GM18526 (cell line): ENCODE results near the gene ZNF575.

Source experiments
- POLR2A ChIP-seq: IDR thresholded peaks from 3 replicates; pipeline ENCODE4 v1.6.1; 2011; ENCODE audit not compliant: insufficient read length; ENCODE audit errors: extremely low read depth

Gene ZNF575, protein sequence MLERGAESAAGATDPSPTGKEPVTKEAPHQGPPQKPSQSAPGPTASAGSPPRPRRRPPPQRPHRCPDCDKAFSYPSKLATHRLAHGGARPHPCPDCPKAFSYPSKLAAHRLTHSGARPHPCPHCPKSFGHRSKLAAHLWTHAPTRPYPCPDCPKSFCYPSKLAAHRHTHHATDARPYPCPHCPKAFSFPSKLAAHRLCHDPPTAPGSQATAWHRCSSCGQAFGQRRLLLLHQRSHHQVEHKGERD

DNA sequence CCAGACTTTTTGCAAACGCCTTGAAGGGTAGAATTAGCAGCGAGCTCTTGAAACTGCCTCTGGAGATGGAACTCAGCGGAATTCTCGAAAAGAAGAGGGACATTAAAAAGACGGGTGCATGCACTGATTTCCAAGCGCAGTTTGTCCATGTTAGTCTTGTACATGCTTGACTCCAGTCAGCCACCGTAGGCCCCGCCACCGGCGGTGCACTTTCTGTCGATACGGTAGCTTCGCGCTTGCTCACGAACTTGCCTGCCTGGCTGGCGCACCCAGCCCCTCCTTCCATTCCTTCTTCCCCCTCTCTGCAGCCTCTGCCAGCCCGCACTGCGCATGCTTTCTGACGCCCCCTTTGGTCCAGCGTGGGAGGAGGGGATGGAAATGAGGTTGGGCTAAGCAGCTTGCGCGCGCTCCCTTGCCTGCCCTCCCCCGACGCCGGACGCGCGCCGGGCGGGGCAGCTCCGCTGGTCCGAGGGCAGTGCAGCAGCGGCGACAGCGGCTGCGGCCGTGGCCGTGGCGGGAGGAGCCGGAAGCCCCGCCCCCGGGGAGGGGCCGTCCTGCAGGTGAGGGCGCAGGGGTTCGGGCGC, at the start of gene ZNF575:
TSS of gene ZNF575 (plus strand) at position 227 of the 584 bp plus-strand sequence. CDS start 1,235 bp downstream, outside the sequence.
- TF ChIP-seq POLR2A: peak; percentile 37

DNA sequence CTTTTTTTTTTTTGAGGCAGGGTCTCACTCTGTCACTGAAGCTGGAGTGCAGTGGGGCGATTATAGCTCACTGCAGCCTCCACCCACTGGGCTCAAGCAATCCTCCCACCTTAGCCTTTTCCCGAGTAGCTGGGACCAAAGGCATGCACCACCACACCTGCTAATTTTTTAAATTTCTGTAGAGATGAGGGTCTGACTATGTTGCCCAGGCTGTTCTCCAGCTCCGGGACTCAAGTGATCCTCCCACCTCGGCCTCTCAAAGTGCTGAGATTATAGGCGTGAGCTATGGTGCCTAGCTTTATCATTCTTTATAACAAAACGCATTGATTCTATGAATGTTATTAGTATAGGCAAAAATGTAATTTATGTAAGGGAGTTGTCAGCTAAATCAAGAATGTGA, 49.7 kb upstream of the ZNF575 start:
- TF ChIP-seq POLR2A: no peak

DNA sequence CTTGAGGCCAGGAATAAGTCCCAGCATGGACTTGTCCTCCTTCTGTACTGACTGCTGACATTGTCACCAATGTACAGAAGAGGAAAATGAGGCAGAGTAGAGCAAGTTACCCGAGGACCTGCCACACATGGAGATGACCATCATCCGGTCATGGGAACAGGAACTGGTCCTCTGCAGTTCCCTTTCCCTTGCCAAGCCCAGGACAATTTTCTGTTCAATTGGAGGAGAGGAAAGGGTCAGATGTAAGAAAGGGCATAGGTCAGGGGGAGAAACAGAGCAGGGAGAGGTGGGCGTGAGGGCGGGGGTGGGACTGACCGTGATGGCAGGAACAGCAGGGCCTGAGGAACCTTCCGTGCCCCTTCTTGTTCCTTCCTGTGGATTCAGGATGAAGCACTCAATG, 47.0 kb upstream of the ZNF575 start:
- TF ChIP-seq POLR2A: no peak

DNA sequence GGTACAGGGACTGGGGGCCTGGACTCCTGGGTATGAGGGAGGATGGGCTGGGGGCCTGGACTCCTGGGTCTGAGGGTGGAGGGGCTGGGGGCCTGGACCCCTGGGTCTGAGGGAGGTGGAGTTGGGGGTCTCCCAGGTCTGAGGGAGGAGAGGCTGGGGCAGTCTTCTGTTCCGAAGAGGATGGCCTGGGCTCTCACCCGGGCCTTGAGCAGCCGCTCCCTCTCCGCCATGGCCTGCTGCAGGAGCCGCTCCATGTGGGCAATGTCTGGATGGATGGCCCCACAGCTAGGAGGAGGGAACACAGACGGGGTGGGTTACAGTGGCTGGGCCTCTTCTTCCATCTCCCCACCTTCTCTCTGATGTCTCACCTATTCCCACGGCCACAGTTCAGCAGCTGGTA, 46.6 kb upstream of the ZNF575 start:
- TF ChIP-seq POLR2A: no peak

DNA sequence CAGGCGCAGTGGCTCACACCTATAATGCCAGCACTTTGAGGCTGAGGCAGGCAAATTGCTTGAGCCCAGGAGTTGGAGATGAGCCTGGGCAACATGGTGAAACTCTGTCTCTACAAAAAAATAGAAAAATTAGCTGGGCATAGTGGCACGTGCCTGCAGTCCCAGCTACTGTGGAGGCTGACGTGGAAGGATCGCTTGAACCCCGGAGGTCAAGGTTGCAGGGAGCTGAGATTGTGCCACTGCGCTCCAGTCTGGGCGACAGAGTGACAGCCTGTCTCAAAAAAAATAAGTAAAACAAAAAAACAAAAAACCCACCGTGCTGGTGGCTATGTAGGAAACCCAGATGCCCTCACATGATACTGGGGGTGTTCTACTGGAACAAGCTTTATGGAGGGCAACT, 44.8 kb upstream of the ZNF575 start:
- no peak for TF ChIP-seq POLR2A

DNA sequence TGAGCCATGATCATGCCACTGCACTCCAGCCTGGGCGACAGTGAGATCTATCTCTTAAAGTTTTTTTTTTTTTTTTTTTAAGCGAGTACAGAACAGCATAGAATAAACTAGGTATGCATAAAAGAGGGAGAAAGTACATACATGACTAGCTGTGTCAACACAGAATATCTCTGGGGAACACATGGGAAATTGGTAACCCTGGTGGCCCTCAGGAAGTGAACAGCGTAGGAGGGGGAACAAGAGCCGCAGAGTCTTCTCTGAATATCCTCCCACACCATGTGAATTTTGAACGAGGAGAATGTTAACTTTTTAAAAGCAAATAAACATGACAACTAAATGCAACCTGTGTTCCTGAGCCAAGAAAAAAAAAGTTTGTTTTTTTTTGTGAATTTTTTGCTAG, 43.7 kb upstream of the ZNF575 start:
- no peak for TF ChIP-seq POLR2A

DNA sequence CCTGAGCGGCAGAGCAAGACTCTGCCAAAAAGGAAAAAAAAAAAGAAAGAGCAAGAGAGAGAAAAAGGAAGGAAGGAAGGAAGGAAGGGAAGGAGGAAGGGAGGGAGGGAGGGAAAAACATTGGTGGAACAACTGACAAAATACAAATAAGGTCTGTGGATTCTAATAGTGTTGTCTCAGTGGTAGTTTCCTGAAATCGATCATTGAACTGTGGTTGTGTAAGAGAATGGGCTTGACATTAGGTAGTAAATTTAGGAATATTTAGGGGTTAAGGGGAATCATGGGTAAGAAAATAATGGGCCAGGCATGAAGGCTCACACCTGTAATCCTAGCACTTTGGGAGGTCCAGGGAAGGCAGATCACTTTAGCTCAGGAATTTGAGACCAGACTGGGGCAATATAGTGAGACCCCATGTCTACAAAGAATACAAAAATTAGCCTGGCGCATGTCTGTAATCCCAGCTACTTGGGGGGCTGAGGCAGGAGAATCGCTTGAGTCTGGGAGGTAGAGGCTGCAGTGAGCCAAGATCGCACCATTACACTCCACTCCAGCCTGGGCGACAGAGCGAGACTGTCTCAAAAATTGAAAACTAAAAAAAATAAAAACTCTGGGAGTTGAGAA, 42.9 kb upstream of the ZNF575 start:
- no peak for TF ChIP-seq POLR2A

DNA sequence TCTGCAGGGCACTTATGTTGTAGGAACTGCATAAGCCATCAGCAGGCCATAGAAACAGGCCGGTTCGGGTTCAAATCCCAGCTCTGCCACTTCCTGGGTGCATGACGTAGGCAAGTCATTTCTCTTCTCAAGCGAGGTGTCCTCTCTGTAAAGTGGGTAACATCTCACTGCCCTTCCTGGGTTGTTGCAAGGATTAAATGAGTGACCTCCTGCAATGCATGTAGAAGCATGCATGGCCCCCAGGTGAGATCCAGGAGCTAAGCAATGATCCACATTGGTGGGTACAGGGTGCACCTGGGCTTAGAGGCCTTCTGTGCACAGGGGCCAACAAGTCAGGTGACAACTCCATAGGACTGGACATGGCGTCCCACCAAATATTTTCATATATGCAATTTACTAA, 42.2 kb upstream of the ZNF575 start:
- no peak for TF ChIP-seq POLR2A

DNA sequence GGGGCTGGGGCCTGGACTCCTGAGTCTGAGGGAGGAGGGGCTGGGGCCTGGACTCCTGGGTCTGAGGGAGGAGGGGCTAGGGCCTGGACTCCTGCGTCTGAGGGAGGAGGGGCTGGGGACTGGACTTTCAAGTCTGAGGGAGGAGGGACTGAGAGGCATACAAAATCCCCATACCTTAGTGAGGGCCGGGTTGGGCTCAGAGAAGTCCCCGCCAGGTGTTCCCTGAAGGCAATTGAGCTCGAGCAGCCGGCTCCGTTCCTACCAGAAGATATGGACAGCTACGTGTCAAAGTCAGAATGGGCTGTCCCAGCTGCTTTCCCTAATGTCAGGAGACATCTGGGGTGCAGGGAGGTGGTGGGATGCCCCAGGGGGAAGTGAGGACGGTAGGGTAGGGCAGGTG, 37.9 kb upstream of the ZNF575 start:
- TF ChIP-seq POLR2A: no peak

DNA sequence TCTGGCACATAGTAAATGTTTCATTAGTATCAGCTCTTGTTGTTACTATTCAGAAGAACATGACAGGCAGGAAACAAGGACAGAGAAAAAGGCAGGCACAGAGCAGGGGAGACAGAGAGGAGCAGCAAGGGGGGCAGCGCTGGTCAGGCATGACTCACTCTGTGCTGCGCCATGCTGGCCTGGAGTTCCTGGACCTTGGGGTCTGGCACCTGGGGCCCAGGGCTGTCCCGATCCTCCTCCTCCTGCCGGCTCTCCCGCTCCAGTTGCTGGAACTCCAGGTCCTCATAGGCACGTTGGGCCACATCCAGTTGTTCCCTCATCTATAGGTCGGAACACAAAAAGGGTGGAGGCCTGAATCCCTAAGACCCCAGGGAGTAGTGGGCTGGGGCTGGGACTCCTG, 36.0 kb upstream of the ZNF575 start:
- no peak for TF ChIP-seq POLR2A

DNA sequence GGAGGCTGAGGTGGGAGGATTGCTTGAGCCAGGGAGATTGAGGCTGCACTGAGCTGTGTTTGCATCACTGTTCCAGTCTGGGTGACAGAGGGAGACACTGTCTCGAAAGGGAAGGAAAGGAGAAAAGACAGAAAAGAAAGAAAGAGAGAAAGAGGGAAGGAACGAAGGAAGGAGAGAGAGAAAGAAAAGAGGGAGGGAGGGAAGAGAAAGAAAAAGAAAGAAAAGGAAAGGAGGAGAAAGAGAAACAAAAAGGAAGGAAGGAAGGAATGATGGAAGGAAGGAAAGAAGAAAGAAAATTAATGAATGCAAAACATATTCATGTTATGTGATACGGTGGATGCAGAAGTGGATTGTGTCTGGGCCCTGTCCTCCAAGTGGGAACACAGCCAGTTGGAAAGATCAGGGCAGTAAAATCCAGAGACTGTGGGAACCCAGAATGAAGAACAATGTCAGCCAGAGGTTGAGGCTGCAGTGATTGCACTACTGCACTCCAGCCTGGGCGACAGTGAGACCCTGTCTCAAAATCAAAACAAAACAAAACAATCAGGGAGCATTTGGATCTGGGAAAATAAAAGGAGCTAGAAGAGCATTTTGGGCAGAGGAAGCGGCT, 34.6 kb upstream of the ZNF575 start:
- no peak for TF ChIP-seq POLR2A

DNA sequence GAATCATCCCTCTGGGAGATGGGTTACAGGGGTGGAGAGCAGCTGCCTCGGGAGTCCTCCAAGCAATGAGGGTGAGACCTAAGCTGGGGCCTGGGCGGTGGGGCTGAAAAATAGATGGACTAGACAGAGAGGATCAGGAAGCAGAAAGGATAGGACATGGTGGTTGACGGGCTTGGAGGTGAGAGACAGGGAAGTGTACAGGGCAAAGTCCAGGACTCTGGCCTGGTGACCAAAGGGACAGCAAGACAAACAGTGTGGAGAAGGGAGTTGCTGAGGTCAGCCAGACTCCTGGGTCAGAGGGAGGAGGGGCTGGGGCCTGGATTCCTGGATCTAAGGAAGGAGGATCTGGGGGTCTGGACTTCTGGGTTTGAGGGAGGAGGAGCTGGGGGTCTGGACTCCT, 33.9 kb upstream of the ZNF575 start:
- TF ChIP-seq POLR2A: no peak

DNA sequence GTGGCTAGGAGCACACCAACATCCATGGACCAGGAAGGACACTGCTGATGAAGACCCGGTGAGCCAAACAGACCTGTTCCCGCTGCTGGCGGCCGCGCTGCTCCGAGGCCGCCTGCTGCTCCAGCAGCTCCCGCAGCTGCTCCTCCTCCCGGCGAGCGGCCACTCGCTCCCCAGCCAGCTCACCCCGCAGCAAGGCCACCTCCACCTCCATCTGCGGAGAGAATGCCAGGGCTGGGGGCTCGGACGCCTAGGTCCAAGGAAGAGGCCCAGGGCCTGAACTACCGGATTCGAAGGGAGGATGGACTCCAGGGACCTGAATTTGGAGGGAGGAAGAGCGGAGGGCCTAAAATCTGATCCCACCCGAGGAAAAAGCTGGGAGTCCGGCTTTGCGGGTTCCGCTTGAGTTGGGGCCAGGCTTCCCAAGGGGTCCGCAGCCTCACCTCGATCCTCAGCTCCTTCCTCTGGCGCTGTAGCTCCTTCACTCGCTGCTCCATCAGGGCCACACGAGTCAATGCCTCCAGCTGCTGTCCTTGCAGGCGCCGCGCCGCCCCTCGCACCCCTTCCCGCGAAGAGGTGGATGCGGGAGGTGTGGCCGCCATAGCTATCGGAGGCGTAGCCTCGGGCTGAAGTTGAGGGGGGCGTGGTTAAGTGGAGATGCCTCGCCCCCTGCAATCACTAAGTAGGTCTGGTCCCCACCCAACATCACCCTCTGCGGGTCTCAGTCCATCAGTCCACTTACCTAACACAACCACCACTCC, 31.1 kb upstream of the ZNF575 start:
- no peak for TF ChIP-seq POLR2A

DNA sequence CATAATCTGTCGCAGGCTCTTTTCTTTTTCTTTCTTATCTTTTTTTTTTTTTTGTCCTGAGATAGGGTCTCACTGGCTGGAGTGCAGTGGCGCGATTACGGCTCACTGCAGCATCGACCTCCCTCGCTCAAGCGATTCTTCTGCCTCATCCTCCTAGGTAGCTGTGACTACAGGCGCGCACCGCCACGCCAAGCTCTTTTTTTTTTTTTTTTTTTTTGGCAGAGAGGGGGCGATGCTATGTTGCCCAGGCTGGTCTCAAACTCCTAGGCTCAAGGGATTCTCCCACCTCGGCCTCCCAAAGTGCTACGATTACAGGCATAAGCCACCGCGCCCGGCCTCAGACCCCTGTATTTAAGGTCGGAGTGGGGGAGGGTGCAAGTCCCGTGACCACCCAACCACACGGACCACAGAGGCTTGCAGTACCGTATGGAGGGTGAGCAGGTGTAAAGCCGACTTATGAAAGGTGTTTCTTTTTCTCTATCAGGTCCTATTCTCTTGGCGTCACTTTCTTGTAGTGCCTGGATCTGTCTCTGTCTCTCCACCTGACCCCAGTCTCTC, 30.5 kb upstream of the ZNF575 start:
- no peak for TF ChIP-seq POLR2A
